Tibial artery (tissue), 4 donors: ENCODE results near the gene BAIAP3.

Experiments
- DNase-seq, 2 donors: peaks; one replicate each; pipeline ENCODE4 v3.0.0-alpha.2; 2019
- H3K27ac ChIP-seq, 2 donors: fragments of 200-600 bp; sonication (generic) in 1 of 2; 1 replicate in 1 of 2; 2 replicates in 1 of 2; pipeline ENCODE4 v1.5.1; 2018 to 2019; ENCODE audit warnings: mild to moderate bottlenecking in 1 of 2
- H3K27me3 ChIP-seq, 2 donors: fragments of 200-600 bp; sonication (generic) in 1 of 2; one replicate each; pipeline versions ENCODE4 v1.5.1 to v1.6.0; 2016 to 2019
- H3K36me3 ChIP-seq, 3 donors: fragments of 200-600 bp; sonication (generic) in 2 of 3; one replicate each; pipeline ENCODE4 v1.5.1; 2016 to 2019; ENCODE audit warnings: mild to moderate bottlenecking in 2 of 3
- H3K4me1 ChIP-seq, 4 donors: fragments of 200-600 bp; sonication (generic) in 2 of 4; 1 replicate in 3 of 4; 2 replicates in 1 of 4; pipeline ENCODE4 v1.5.1; 2016 to 2019
- H3K4me3 ChIP-seq, 2 donors: fragments of 200-600 bp; sonication (generic) in 1 of 2; 1 replicate in 1 of 2; 2 replicates in 1 of 2; pipeline ENCODE4 v1.5.1; 2018 to 2019; ENCODE audit warnings: mild to moderate bottlenecking in 2 of 2
- H3K9me3 ChIP-seq, 3 donors: fragments of 200-600 bp; sonication (generic) in 1 of 3; one replicate each; pipeline ENCODE4 v1.5.1; 2016 to 2019
- intact Hi-C: fragments of 100-400 bp; cut with DNase I; formaldehyde crosslinking; loops from one replicate; pipeline ENCODE4 v1.15.0; 2023; ENCODE audit warnings: low total_unique reads
- TF ChIP-seq, protein P1 (sequence below), 2 experiments: fragments of 200-600 bp in 1 of 2; fragments of 450-650 bp in 1 of 2; IDR thresholded peaks; one replicate each; pipeline ENCODE4 v1.5.1; 2017 to 2019; ENCODE audit warnings: antibody characterized with exemption in 2 of 2, mild to moderate bottlenecking in 1 of 2, moderate library complexity in 1 of 2

The BAIAP3 gene

DNA sequence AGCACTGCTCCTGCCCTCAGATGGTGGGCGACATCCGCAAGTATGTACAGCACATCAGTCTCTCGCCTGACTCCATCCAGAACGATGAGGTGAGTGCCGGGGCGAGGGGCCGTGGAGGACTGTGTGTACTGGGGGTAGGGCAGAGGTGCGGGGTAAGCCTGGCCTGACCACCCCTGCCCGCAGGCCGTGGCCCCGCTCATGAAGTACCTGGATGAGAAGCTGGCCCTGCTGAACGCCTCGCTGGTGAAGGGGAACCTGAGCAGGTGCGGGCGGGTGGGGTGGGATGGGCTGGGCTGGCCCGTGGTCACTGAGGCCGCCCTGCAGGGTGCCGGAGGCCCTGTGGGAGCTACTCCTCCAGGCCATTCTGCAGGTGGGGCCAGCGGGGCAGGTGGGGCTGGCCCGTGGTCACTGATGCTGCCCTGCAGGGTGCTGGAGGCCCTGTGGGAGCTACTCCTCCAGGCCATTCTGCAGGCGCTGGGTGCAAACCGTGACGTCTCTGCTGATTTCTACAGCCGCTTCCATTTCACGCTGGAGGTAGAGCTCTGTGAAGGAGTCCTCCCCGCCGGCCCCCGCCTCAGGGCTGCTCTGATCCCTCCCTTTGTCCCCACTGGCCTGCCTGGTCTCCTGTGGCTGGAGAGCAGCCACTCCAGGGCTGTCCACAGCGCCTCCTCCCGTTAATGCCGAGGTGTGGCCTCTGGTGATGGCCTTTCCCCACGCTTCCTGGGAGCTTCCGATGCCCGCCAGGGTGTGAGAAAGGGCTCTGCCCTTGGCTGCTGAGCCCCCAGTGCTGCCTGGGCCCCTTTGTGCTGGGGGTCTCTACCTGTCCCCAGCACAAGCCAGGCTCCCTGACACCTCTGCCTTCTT is 13.2 kb downstream of the BAIAP3 start:
- Histone ChIP-seq H3K4me1 (peaks cover 0 to 27% (median 24%) of the 10 kb centered on the region in 4 donors), H3K36me3 (peaks cover 19 to 45% (median 25%) of the 10 kb centered on the region in 3 donors), H3K9me3 (no peaks in the 10 kb centered on the region), H3K27me3 (peaks cover 0 to 3% of the 10 kb centered on the region in 2 donors), H3K4me3 (no peak overlapping the region), H3K27ac (no peak overlapping the region)
- TF ChIP-seq, protein P1, sequence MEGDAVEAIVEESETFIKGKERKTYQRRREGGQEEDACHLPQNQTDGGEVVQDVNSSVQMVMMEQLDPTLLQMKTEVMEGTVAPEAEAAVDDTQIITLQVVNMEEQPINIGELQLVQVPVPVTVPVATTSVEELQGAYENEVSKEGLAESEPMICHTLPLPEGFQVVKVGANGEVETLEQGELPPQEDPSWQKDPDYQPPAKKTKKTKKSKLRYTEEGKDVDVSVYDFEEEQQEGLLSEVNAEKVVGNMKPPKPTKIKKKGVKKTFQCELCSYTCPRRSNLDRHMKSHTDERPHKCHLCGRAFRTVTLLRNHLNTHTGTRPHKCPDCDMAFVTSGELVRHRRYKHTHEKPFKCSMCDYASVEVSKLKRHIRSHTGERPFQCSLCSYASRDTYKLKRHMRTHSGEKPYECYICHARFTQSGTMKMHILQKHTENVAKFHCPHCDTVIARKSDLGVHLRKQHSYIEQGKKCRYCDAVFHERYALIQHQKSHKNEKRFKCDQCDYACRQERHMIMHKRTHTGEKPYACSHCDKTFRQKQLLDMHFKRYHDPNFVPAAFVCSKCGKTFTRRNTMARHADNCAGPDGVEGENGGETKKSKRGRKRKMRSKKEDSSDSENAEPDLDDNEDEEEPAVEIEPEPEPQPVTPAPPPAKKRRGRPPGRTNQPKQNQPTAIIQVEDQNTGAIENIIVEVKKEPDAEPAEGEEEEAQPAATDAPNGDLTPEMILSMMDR (IDR thresholded peaks at IDR 0.05): no peak
- no peak for DNase-seq
- intact Hi-C loops: no loop called here

DNA sequence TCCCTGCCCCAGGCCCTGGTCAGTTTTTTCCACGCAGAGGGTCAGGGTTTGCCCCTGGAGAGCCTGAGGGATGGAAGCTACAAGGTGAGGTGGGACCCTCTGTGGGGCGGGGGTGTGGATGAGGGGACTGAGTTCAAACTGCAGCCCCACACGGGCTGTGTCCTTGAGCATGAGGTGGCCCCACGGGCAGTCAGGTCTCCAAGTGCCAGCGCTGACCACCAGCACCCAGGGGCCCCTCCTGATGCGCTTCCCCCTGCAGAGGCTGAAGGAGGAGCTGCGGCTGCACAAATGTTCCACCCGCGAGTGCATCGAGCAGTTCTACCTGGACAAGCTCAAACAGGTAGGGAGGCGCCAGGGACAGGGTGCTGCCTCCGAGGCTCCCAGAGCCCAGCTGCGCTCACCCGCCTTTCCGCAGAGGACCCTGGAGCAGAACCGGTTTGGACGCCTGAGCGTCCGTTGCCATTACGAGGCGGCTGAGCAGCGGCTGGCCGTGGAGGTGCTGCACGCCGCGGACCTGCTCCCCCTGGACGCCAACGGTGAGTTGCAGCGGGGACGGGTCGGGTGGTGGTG is 13.9 kb downstream of the BAIAP3 start:
- intact Hi-C loops: no loop called here
- H3K27me3 ChIP-seq: peaks cover 0 to 2% of the 10 kb centered on the region in 2 donors
- no peak overlapping the region for H3K27ac ChIP-seq
- DNase-seq: no peak
- H3K4me1 ChIP-seq: peaks cover 0 to 28% (median 27%) of the 10 kb centered on the region in 4 donors
- H3K9me3 ChIP-seq: no peaks in the 10 kb centered on the region
- TF ChIP-seq, protein P1 (IDR thresholded peaks at IDR 0.05): no peak
- H3K36me3 ChIP-seq: peaks cover 19 to 45% (median 25%) of the 10 kb centered on the region in 3 donors
- H3K4me3 ChIP-seq: no peak overlapping the region

DNA sequence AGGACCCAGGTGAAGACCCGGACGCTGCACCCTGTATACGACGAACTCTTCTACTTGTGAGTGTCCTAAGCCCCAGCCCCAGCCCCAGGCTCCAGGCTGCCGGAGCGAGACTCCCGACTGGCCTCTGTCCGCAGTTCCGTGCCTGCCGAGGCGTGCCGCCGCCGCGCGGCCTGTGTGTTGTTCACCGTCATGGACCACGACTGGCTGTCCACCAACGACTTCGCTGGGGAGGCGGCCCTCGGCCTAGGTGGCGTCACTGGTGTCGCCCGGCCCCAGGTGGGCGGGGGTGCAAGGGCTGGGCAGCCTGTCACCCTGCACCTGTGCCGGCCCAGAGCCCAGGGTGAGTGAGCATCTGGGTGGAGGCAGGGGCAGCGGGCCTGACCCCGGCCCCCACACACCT is 14.5 kb downstream of the BAIAP3 start:
- H3K27ac ChIP-seq: no peak overlapping the region
- TF ChIP-seq, protein P1 (IDR thresholded peaks at IDR 0.05): no peak
- peaks cover 0 to 29% (median 27%) of the 10 kb centered on the region in 4 donors for H3K4me1 ChIP-seq
- H3K4me3 ChIP-seq: no peak overlapping the region
- no peaks in the 10 kb centered on the region for H3K27me3 ChIP-seq
- no peaks in the 10 kb centered on the region for H3K9me3 ChIP-seq
- intact Hi-C loops: no loop called here
- peaks cover 19 to 45% (median 25%) of the 10 kb centered on the region in 3 donors for H3K36me3 ChIP-seq
- no peak for DNase-seq

DNA sequence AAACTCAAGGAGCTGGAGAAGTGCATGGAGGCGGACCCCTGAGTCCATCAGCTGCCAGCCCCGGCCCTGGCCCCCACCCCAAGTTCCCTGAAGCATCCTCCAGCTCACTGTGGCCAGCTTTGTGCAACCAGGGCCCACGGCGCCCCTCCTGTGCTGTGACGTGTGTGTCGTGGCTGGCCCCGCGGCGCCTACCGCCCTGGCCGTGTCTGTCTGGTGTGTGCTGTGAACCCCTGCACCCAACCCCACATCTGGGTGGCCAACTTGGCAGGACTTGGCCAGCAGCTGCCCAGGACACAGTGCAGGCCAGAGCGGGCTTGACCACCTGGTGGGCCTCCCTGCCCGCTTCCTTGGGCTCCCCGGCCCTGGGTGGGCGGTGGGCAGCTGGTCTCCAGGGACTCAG is 15.0 kb downstream of the BAIAP3 start:
- H3K27ac ChIP-seq: no peak overlapping the region
- no peak for DNase-seq
- H3K9me3 ChIP-seq: no peaks in the 10 kb centered on the region
- H3K27me3 ChIP-seq: no peaks in the 10 kb centered on the region
- H3K4me3 ChIP-seq: no peak overlapping the region
- TF ChIP-seq, protein P1 (IDR thresholded peaks at IDR 0.05): no peak
- H3K36me3 ChIP-seq: peaks cover 19 to 45% (median 25%) of the 10 kb centered on the region in 3 donors
- intact Hi-C loops: no loop called here
- H3K4me1 ChIP-seq: peaks cover 0 to 28% (median 27%) of the 10 kb centered on the region in 4 donors

DNA sequence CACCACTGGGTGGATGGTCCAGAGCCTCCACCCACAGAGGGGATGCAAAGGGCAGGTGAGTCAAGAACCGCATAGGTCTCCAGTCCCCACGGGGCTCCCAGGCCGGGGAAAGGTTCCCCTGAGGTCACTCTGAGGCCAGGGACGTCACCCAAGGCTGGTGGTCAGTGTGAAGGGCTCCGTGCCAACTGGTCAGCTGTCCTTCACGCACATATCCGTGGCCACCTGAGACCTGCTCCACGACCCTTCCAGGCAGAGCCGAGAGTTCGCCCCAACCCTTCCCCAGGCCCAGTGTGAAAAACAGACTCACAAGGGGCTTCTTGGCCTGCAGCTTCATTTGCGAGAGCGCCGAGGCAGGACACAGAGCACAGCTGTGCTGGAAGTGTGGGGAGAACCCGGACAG is 15.5 kb downstream of the BAIAP3 start:
- no peak overlapping the region for H3K4me3 ChIP-seq
- no peaks in the 10 kb centered on the region for H3K9me3 ChIP-seq
- peaks cover 0 to 33% (median 25%) of the 10 kb centered on the region in 4 donors for H3K4me1 ChIP-seq

More for the DNA sequence above, 15.5 kb downstream of the BAIAP3 start:
- TF ChIP-seq, protein P1 (IDR thresholded peaks at IDR 0.05): no peak
- no peak for DNase-seq
- H3K27me3 ChIP-seq: no peaks in the 10 kb centered on the region
- intact Hi-C loops: no loop called here
- peaks cover 19 to 45% (median 25%) of the 10 kb centered on the region in 3 donors for H3K36me3 ChIP-seq
- no peak overlapping the region for H3K27ac ChIP-seq
